ENCODE results near the gene TRAP1.

GRCh38 chr16:3744018-3744417, 26.7 kb upstream of the TRAP1 start:
- TF ChIP-seq USF1 (IDR thresholded peaks at IDR 0.05) (no peak), TCF12 (IDR thresholded peaks at IDR 0.05; ENCODE audit: low read depth) (no peak), YY1 (IDR thresholded peaks at IDR 0.05; ENCODE audit: low read depth) (no peak), EP300 (IDR thresholded peaks at IDR 0.05; ENCODE audit: borderline replicate concordance) (no peak), MAX (IDR thresholded peaks at IDR 0.05) (no peak), CEBPB (IDR thresholded peaks at IDR 0.05) (no peak), EGR1 (IDR thresholded peaks at IDR 0.05) (no peak)
